Panc1 (cell line): ENCODE data around the gene BUB3. TPM values are rescaled to one million over a fixed set of nuclear protein-coding genes. Genes with fewer than 3 reads are reported as not detected.

Experiments used
- ATAC-seq: fragments of 200-7000 bp; cut with Tn5 transposase; 2 replicates; pipeline ENCODE4 v1.9.1; 2020; ENCODE audit warnings: mild to moderate bottlenecking, moderate library complexity
- BruUV-seq: library from RNA; stranded (reverse); fragments of 400-500 nt; replicated peaks from 2 replicates; lab custom pipeline; 2021; lab: Mats Ljungman, UMichigan
- CTCF ChIA-PET: fragments of 300-600 bp; sonication (Branson Sonifier 250); formaldehyde crosslinking; loops from one replicate; lab custom pipeline; 2022; ENCODE audit warnings: antibody characterized with exemption; lab: Charles Lee
- POLR2A ChIA-PET: fragments of 300-600 bp; sonication (Branson Sonifier 250); formaldehyde crosslinking; loops from one replicate; lab custom pipeline; 2022; ENCODE audit warnings: antibody characterized with exemption; lab: Charles Lee
- DNase-seq: peaks from one replicate; pipeline ENCODE4 v3.0.0-alpha.2; 2010; ENCODE audit warnings: low read depth, low spot score
- H3K27ac ChIP-seq: 2 replicates; pipeline ENCODE4 v1.5.1; 2011; ENCODE audit warnings: mild to moderate bottlenecking, low read length, inconsistent platforms
- H3K27me3 ChIP-seq: fragments of 200-500 bp; sonication (Bioruptor generic); 2 replicates; pipeline ENCODE4 v1.6.0; 2014; ENCODE audit warnings: low read length, inconsistent platforms; ENCODE audit not compliant: control insufficient read depth, insufficient read depth
- H3K36me3 ChIP-seq: fragments of 200-500 bp; sonication (Bioruptor generic); 2 replicates; pipeline ENCODE4 v1.5.1; 2014; ENCODE audit warnings: inconsistent platforms, mild to moderate bottlenecking, low read length, moderate library complexity; ENCODE audit not compliant: control insufficient read depth, insufficient read depth
- H3K4me1 ChIP-seq: 2 replicates; pipeline ENCODE4 v1.5.1; 2011; ENCODE audit warnings: inconsistent platforms, mild to moderate bottlenecking, low read length, moderate library complexity; ENCODE audit not compliant: control insufficient read depth, insufficient read depth
- H3K4me3 ChIP-seq, 2 experiments: 2 replicates each; pipeline ENCODE4 v1.5.1; 2011 to 2012; ENCODE audit warnings: low read depth in 2 of 2, low read length in 2 of 2, mild to moderate bottlenecking in 2 of 2, inconsistent platforms in 1 of 2, moderate library complexity in 1 of 2
- H3K9me3 ChIP-seq: fragments of 200-500 bp; sonication (Bioruptor generic); 2 replicates; pipeline ENCODE4 v1.5.1; 2014; ENCODE audit warnings: low read depth, mild to moderate bottlenecking, inconsistent platforms, low read length, moderate library complexity; ENCODE audit not compliant: control insufficient read depth, insufficient read depth
- POLR2AphosphoS5 ChIP-seq: IDR thresholded peaks from 2 replicates; pipeline ENCODE4 v1.6.1; 2012; ENCODE audit warnings: mild to moderate bottlenecking, low read depth, low read length, moderate library complexity
- SIN3A ChIP-seq: IDR thresholded peaks from 2 replicates; pipeline ENCODE4 v1.6.1; 2012; ENCODE audit warnings: low read depth, mild to moderate bottlenecking, low read length, moderate library complexity, borderline replicate concordance; ENCODE audit not compliant: insufficient read depth
- TCF7L2 ChIP-seq: IDR thresholded peaks from 2 replicates; pipeline ENCODE4 v1.6.1; 2011; ENCODE audit warnings: mild to moderate bottlenecking, low read depth, low read length, inconsistent platforms
- in situ Hi-C: cut with HindIII; loops from 2 replicates; pipeline ENCODE4 v1.10.0; 2016; ENCODE audit warnings: low sequenced_read_pairs, low pct_unique_long_range_greater_than_20kb
- intact Hi-C: fragments of 100-400 bp; cut with micrococcal nuclease; formaldehyde crosslinking; loops from one replicate; pipeline ENCODE4 v1.10.0; 2022; ENCODE audit not compliant: unreplicated experiment
- total RNA-seq: library from RNA; stranded (reverse); gene quantifications from one replicate; pipeline ENCODE4 v1.2.1, GENCODE V29; 2021; ENCODE audit not compliant: unreplicated experiment
- TF ChIP-seq, protein P1 (sequence below), 2 experiments: IDR thresholded peaks; 2 replicates each; pipeline ENCODE4 v1.6.1; 2011 to 2012; ENCODE audit warnings: low read depth in 2 of 2, control low read depth in 1 of 2, low read length in 1 of 2, mild to moderate bottlenecking in 1 of 2, moderate library complexity in 1 of 2; ENCODE audit not compliant: insufficient read depth in 1 of 2
- TF ChIP-seq, protein P2 (sequence below): fragments of 450-650 bp; IDR thresholded peaks from 2 replicates; pipeline ENCODE4 v1.5.1; 2017; ENCODE audit warnings: mild to moderate bottlenecking

The BUB3 gene
- total RNA-seq, 1 experiment from 2014 or later, result 237 TPM

DNA sequence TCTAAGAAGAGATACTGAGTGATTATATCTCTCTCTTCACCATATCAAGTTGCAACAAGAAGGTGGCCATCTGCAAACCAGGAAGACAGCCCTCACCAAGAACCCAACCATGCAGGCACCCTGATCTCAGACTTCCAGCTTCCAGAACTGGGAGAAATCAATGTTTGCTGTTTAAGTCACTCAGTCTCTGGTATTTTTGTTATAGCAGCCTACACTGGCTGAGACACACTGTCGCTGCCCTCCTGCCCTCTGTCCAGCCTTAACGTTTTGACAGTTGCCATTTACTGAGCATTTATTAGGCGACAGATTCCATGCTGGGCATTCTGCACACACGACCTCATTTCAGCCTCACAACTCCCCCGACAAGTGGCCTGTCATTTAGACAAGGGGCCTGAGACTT is 28.0 kb upstream of the BUB3 start:
- no TSS peak for BruUV-seq
- in situ Hi-C loops, result no loop called here
- CTCF ChIA-PET, result no interaction called here

DNA sequence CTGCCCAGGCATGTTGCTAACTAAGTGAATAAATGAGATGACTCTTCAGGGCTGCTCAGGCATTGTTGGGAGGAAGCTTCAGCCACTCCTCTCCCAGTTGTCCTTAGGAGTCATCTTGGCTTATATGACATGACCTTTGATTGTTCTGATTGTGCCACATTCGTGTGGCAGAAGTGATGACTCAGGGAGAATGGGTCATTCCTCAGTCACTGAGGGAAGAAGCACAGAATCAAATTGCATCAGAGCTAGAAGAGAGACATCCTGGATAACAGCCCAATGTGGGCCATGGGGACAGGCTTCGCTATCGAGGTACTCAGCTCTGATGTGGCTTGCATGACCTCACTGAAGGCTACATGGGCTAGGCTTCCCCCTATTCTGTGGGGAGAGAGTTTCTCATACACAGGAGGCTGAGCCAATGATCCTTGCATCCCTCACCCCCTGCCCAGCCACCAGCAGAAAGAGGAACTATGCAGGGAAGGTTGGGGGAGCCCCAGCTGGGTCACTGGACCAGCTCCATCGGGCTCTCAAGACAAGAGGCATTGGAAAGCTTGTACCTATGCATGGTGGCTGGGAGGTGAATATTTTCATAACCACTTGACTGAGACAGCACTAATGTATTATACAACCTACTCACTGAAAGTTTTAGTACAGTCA is 24.5 kb upstream of the BUB3 start:
- DNase-seq (no peak), ATAC-seq (no peak)
- TF ChIP-seq TCF7L2 (no peak), POLR2AphosphoS5 (no peak), SIN3A (no peak)
- TF ChIP-seq, protein P1, sequence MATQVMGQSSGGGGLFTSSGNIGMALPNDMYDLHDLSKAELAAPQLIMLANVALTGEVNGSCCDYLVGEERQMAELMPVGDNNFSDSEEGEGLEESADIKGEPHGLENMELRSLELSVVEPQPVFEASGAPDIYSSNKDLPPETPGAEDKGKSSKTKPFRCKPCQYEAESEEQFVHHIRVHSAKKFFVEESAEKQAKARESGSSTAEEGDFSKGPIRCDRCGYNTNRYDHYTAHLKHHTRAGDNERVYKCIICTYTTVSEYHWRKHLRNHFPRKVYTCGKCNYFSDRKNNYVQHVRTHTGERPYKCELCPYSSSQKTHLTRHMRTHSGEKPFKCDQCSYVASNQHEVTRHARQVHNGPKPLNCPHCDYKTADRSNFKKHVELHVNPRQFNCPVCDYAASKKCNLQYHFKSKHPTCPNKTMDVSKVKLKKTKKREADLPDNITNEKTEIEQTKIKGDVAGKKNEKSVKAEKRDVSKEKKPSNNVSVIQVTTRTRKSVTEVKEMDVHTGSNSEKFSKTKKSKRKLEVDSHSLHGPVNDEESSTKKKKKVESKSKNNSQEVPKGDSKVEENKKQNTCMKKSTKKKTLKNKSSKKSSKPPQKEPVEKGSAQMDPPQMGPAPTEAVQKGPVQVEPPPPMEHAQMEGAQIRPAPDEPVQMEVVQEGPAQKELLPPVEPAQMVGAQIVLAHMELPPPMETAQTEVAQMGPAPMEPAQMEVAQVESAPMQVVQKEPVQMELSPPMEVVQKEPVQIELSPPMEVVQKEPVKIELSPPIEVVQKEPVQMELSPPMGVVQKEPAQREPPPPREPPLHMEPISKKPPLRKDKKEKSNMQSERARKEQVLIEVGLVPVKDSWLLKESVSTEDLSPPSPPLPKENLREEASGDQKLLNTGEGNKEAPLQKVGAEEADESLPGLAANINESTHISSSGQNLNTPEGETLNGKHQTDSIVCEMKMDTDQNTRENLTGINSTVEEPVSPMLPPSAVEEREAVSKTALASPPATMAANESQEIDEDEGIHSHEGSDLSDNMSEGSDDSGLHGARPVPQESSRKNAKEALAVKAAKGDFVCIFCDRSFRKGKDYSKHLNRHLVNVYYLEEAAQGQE (IDR thresholded peaks at IDR 0.05; ENCODE audit: insufficient read depth in 1 of 2, low read depth in 2 of 2, low read length in 1 of 2), result no peak
- TF ChIP-seq, protein P2, sequence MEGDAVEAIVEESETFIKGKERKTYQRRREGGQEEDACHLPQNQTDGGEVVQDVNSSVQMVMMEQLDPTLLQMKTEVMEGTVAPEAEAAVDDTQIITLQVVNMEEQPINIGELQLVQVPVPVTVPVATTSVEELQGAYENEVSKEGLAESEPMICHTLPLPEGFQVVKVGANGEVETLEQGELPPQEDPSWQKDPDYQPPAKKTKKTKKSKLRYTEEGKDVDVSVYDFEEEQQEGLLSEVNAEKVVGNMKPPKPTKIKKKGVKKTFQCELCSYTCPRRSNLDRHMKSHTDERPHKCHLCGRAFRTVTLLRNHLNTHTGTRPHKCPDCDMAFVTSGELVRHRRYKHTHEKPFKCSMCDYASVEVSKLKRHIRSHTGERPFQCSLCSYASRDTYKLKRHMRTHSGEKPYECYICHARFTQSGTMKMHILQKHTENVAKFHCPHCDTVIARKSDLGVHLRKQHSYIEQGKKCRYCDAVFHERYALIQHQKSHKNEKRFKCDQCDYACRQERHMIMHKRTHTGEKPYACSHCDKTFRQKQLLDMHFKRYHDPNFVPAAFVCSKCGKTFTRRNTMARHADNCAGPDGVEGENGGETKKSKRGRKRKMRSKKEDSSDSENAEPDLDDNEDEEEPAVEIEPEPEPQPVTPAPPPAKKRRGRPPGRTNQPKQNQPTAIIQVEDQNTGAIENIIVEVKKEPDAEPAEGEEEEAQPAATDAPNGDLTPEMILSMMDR, result no peak
- Histone ChIP-seq H3K27me3 (peaks cover 3% of the 10 kb centered on the region; the same call in 1 of the 2 replicates), H3K27ac (no peak overlapping the region), H3K9me3 (no peaks in the 10 kb centered on the region), H3K4me3 (no peak overlapping the region), H3K4me1 (peaks cover 11% of the 10 kb centered on the region; the same call in 1 of the 2 replicates), H3K36me3 (no peaks in the 10 kb centered on the region)
- CTCF ChIA-PET, result no interaction called here
- in situ Hi-C loops, result no loop called here
- intact Hi-C loops, result no loop called here
- BruUV-seq, result no TSS peak
- POLR2A ChIA-PET, result no interaction called here

More for the DNA sequence above, 28.0 kb upstream of the BUB3 start:
- H3K4me3 ChIP-seq, result no peak overlapping the region
- POLR2A ChIA-PET, result no interaction called here
- H3K36me3 ChIP-seq, result no peaks in the 10 kb centered on the region
- ATAC-seq (no peak), DNase-seq (no peak)
- no peak for TF ChIP-seq TCF7L2
- TF ChIP-seq POLR2AphosphoS5, result no peak
- TF ChIP-seq, protein P1 (IDR thresholded peaks at IDR 0.05; ENCODE audit: insufficient read depth in 1 of 2, low read depth in 2 of 2, low read length in 1 of 2), result no peak
- TF ChIP-seq, protein P2, result no peak
- TF ChIP-seq SIN3A, result no peak
- no peaks in the 10 kb centered on the region for H3K9me3 ChIP-seq
- no peak overlapping the region for H3K27ac ChIP-seq
- H3K27me3 ChIP-seq, result peaks cover 3% of the 10 kb centered on the region; the same call in 1 of the 2 replicates
- no peaks in the 10 kb centered on the region for H3K4me1 ChIP-seq
- intact Hi-C loops, result no loop called here
